Calu3 (cell line): ENCODE results near the gene MYL7. TPM values are rescaled to one million over a fixed set of nuclear protein-coding genes. Genes with fewer than 3 reads are reported as not detected.
"Not testable (repeated sequence)": the region's sequence is repeated elsewhere in the genome, so short reads cannot be mapped to it uniquely, and the experiment has no call there.

Source experiments
- BruUV-seq: library from RNA; stranded (reverse); fragments of 400-500 nt; replicated peaks from 2 replicates; lab custom pipeline; 2021; lab: Mats Ljungman, UMichigan
- CTCF ChIA-PET: fragments of 300-600 bp; sonication (Branson Sonifier 250); formaldehyde crosslinking; loops from one replicate; lab custom pipeline; 2022; ENCODE audit warnings: antibody characterized with exemption; lab: Charles Lee
- DNase-seq: peaks from one replicate; pipeline ENCODE4 v3.0.0; 2022
- H3K27ac Mint-ChIP-seq: one replicate; pipeline ENCODE4 v1.8.0; 2022; ENCODE audit warnings: mixed read lengths; ENCODE audit not compliant: unreplicated experiment
- H3K27me3 Mint-ChIP-seq: one replicate; pipeline ENCODE4 v1.8.0; 2022; ENCODE audit warnings: mixed read lengths; ENCODE audit not compliant: unreplicated experiment
- H3K36me3 Mint-ChIP-seq: one replicate; pipeline ENCODE4 v1.8.0; 2022; ENCODE audit warnings: mild to moderate bottlenecking, moderate library complexity, mixed read lengths; ENCODE audit not compliant: insufficient read depth, unreplicated experiment
- H3K4me1 Mint-ChIP-seq: one replicate; pipeline ENCODE4 v1.8.0; 2022; ENCODE audit warnings: mild to moderate bottlenecking, low read depth, mixed read lengths; ENCODE audit not compliant: unreplicated experiment
- H3K4me3 Mint-ChIP-seq: one replicate; pipeline ENCODE4 v1.8.0; 2022; ENCODE audit warnings: mild to moderate bottlenecking, low read depth, moderate library complexity, mixed read lengths; ENCODE audit not compliant: unreplicated experiment
- H3K9me3 Mint-ChIP-seq: one replicate; pipeline ENCODE4 v1.8.0; 2022; ENCODE audit warnings: low read depth, mixed read lengths; ENCODE audit not compliant: unreplicated experiment
- CTCF ChIP-seq: fragments of 200-600 bp; IDR thresholded peaks from one replicate; pipeline ENCODE4 v1.8.0; 2022; ENCODE audit warnings: antibody characterized with exemption; ENCODE audit not compliant: unreplicated experiment
- intact Hi-C: fragments of 100-400 bp; cut with micrococcal nuclease; formaldehyde crosslinking; loops from one replicate; pipeline ENCODE4 v1.10.0; 2022; ENCODE audit not compliant: unreplicated experiment
- total RNA-seq: library from RNA; stranded (reverse); gene quantifications from 2 replicates; pipeline ENCODE4 v1.2.3, GENCODE V29; 2022

The MYL7 gene
- total RNA-seq, 1 experiment from 2014 or later: not detected

GRCh38 chr7:44173911-44174693, 33.0 kb upstream of the MYL7 start:
- no TSS peak for BruUV-seq
- Mint-ChIP-seq H3K27ac (no peak overlapping the region), H3K27me3 (peaks cover 89% of the 10 kb centered on the region), H3K4me3 (no peak overlapping the region), H3K36me3 (no peaks in the 10 kb centered on the region), H3K4me1 (no peaks in the 10 kb centered on the region), H3K9me3 (no peaks in the 10 kb centered on the region)
- no peak for DNase-seq
- intact Hi-C loops: no loop called here
- TF ChIP-seq CTCF: no peak
- CTCF ChIA-PET: interaction anchor here (0.7 kb wide), 1 partner anchor 67 kb away, joined by 3 read pairs; no protein-coding TSS in a partner anchor

- no peak for DNase-seq
- Mint-ChIP-seq H3K4me1 (no peaks in the 10 kb centered on the region), H3K36me3 (no peaks in the 10 kb centered on the region), H3K4me3 (no peak overlapping the region), H3K9me3 (no peaks in the 10 kb centered on the region), H3K27ac (no peak overlapping the region), H3K27me3 (peaks cover 86% of the 10 kb centered on the region)
- BruUV-seq: no TSS peak
- CTCF ChIA-PET: interaction anchor here (0.7 kb wide), 1 partner anchor 66 kb away, joined by 3 read pairs; no protein-coding TSS in a partner anchor
- intact Hi-C loops: no loop called here
- TF ChIP-seq CTCF: no peak
Observed at GRCh38 chr7:44172803-44173424, 31.8 kb upstream of the MYL7 start.

- no peak for TF ChIP-seq CTCF
- Mint-ChIP-seq H3K9me3 (no peaks in the 10 kb centered on the region), H3K36me3 (no peaks in the 10 kb centered on the region), H3K27me3 (peaks cover 83% of the 10 kb centered on the region), H3K27ac (no peak overlapping the region), H3K4me3 (no peak overlapping the region), H3K4me1 (no peaks in the 10 kb centered on the region)
- BruUV-seq: no TSS peak
- CTCF ChIA-PET: no interaction called here
- DNase-seq: no peak
- intact Hi-C loops: no loop called here
Observed at GRCh38 chr7:44172352-44172751, 31.2 kb upstream of the MYL7 start.

GRCh38 chr7:44171901-44172300, 30.8 kb upstream of the MYL7 start:
- intact Hi-C loops, BruUV-seq, H3K4me1 Mint-ChIP-seq, H3K9me3 Mint-ChIP-seq, H3K27ac Mint-ChIP-seq, H3K4me3 Mint-ChIP-seq, DNase-seq, H3K36me3 Mint-ChIP-seq: not testable (repeated sequence)
- peaks cover 83% of the 10 kb centered on the region for H3K27me3 Mint-ChIP-seq
- CTCF ChIA-PET: interaction anchor here (0.8 kb wide), 1 partner anchor 45 kb away, joined by 4 read pairs; no protein-coding TSS in a partner anchor
